CD4-positive, alpha-beta T cell treated with Interleukin-6 for 4 hours (primary cell): ENCODE measurements around the gene RAB13.
"Not testable (repeated sequence)": the region's sequence is repeated elsewhere in the genome, so short reads cannot be mapped to it uniquely, and the experiment has no call there.

Experiments
- DNase-seq: peaks from one replicate; pipeline ENCODE4 v3.0.0-alpha.2; 2020; ENCODE audit warnings: mixed read lengths

The RAB13 gene

DNA sequence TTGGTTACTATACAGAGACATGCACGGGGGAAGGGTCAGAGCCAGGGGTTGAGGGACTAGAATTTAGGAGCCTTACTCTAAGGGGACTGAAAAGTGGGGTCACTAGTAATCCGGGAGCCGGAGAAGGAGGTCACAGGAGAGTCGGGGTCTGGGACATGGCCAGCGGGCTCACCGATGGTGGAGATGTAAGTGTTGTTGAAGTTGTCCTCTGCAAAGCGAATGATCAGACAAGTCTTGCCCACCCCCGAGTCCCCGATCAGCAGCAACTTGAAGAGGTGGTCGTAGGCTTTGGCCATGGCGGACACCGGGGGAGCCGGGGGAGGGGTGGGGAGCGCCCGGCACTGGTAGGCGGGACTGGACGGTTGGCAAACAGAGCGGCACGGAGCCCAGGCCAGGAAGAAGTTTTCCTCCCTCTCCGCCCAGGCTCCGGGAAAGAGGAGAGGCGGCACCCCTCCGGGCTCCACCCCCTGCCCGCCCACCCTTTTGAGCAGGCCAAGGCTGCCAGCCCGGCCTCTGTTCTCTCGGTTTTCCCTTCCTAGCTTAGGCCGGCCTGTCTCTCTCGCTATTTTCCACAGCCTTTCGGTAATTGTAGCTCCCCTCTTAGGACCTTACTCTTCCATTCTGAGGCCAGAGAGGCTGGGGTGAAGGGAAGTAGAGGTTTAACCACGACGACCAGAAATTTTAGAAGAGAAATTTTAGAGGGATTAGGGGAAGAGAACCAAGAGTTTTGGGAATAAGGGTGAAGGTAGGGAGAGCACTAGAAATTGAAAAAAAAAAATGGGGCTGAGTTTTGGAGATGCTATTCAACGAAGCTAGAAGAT is at the start of gene RAB13:
Gene RAB13 (minus strand): TSS at position 399 of the 821 bp plus-strand sequence. CDS start 103 bp downstream, at position 296.
- DNase-seq, result no peak

DNA sequence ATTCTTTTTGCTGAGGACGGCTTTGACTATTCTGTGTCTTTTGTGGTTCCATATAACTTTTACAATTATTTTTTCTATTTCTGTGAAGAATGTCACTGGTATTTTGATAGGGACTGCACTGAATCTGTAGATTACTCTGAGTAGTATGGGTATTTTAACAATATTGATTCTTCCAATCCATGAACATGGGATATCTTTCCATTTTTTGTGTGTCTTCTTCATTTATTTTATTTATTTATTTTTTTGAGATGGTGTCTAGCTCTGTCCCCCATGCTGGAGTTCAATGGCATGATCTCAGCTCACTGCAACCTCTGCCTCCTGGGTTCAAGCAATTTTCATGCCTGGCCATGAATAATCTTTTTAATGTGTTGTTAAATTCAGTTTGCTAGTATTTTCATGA is 47.6 kb upstream of the RAB13 start:
- DNase-seq, result not testable (repeated sequence)

DNA sequence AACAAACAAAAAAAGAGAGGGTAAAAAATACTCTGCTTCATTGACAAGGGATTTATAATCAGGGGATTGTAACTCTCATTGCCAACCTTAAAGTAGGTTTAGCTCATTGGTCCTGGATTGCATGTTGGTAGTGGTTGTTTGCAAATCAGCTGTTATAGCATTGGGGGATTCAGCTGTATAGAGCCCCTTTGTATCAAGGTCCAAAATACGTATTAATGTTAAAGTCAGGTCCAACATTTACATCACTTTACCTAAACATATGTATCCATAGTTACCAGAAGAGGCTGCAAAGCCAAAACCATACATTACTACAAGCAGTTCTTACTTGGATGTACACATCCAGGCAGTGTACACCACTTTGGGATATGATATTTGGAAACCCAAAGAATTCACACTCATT is 33.8 kb upstream of the RAB13 start:
- DNase-seq, result no peak

DNA sequence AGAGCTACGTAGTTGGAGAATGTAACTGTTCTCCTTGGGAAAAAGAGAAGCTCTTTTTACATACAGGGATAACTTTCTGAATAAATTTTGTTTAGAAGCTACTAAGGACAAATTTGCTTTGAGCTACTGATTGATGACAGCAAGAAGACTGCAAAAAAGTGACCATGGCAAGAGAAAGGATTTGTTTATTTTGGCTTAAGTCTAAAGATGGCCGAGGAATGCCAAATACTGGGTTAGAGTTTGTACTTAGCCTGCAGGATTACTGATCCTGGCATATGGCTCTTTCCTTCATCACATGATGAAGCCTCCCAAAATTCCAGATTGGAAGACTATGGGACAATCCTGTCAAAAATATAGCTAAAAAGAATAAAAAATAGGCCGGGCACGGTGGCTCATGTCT is 33.1 kb upstream of the RAB13 start:
- DNase-seq, result no peak

DNA sequence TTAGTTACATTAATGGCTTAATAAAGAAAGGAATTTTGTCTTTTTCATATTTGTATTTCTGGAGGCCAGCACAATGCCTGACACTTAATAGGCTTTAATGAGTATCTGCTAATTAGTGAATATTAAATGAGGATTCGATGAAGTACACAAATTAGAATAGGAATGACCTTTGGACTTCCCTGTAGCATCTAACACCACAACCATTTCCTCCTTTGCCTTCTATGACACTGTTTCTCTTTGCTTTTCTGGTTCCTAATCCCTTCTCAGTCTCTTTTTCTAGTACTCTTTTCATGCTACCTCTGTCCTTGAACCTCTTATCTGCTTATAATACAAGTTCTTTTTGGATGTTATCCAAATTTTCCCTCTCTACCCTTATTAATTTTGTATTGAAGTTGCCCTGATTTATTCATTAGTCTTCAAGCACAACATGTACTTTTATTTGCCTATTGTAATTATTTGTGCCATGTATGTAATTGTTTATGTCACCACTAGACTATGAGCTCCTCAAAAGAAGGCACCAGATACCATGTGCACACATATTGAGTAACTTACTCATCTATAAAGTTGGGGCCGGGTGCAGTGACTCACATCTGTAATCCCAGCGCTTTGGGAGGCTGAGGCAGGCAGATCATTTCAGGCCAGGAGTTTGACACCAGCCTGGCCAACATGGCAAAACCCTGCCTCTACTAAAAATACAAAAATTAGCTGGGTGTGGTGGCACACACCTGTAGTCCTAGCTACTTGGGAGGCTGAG is 28.2 kb upstream of the RAB13 start:
- no peak for DNase-seq

DNA sequence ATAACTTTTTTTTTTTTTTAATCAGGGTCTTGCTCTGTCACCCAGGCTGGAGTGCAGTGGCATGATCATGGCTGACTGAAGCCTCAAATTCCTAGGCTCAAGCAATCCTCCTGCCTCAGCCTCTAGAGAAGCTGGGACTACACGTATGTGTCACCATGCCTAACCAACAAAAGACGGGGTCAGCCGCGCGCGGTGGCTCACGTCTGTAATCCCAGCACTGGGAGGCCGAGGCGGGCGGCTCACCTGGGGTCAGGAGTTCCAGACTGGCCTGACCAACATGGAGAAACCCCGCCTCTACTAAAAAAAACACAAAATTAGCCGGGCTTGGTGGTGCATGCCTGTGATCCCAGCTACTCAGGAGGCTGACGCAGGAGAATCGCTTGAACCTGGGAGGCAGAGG is 26.4 kb upstream of the RAB13 start:
- not testable (repeated sequence) for DNase-seq

DNA sequence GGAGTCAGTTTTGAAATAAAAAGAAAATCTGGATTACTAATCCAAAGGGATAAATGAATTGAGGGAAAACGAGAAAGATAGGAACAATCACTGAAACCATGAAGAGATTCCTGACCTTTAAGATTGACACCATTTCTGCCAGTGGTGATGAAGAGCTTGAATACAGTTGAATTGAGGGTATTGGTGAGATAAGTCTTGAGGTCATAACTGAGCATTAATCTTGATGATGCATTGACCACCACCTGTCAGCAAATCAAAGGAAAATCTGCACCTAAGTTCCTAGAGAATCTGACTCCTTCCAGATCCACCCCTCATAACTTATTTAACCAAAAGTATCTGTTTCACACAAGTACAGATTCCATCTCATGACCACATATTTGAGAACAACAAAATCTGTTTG is 26.0 kb upstream of the RAB13 start:
- no peak for DNase-seq

DNA sequence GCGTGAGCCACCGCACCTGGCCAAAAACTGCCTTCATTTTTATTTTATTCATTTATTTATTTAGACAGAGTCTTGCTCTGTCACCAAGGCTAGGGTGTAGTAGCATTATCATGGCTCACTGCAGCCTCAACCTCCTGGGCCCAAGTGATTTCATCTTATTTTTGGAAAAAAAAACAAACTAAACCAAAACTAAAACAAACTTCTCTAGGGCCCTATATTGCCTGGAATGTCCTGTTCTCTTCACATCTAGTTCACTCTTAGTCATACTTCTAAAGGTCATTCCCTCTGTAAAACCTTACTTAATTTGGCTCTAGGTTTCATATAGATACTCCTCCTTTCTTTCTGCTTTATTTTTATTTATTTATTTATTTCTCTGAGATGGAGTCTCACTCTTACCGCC is 20.0 kb upstream of the RAB13 start:
- DNase-seq, result no peak

DNA sequence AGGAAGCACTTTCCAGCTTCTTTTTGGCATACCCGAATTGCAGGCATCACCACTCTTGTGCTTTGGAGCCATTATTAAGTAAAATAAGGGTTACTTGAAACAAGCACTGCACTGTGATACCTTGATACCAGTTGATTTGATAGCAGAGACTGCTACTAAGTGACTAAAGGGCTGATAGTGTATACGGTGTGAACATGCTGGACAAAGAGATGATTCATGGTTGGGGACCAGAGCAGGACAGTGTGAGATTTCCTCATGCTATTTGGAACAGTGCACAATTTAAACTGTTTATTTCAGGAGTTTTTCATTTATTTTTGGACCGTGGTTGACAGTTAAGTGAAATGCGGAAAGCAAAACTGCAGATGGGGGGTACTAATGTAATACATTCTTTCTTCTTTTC is 14.3 kb upstream of the RAB13 start:
- no peak for DNase-seq

DNA sequence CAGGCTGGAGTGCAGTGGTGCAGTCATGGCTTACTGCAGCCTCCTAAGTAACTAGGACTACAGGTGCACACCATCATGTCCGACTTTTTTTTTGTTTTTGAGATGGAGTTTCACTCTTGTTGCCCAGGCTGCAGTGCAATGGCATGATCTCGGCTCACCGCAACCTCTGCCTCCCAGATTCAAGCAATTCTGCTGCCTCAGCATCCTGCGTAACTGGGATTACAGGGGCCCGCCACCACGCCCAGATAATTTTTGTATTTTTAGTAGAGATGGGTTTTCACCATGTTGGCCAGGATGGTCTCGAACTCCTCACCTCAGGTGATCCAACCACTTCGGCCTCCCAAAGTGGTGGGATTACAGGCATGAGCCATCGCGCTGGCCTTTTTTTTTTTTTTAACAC is 10.7 kb upstream of the RAB13 start:
- not testable (repeated sequence) for DNase-seq

DNA sequence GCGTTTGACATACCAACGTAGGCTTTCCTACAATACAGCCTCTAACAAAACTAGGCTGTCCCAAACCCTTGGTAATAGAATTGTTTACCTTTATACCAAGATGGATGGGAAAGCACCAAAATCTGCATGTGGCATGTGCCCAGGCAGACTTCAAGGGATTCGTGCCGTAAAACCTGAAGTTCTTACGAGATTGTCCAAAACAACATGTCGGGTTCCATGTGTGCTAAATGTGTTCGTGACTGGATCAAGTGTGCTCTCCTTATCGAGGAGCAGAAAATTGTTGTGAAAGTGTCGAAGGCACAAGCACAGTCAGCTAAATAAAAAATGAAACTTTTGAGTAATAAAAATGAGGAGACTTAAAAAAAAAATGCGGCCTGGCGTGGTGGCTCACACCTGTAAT is 9.5 kb upstream of the RAB13 start:
- DNase-seq, result no peak

DNA sequence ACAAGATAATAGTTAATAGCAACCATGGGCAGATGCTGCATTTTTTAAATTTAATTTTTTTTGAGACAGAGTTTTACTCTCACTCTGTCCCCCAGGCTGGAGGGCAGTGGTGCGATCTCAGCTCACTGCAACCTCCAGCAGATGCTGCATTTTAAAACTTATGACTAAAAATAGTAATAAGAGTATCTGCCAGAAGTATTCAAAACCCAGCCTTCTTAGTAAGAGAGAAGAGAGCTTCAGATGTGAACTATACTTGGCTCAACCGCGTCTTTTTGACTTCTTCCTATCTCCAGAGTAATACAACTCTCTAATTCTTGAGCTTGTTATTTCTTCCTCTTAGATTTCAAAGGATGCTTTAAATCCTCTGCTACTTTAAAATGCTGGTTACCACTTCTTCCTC is 9.1 kb upstream of the RAB13 start:
- DNase-seq, result no peak

DNA sequence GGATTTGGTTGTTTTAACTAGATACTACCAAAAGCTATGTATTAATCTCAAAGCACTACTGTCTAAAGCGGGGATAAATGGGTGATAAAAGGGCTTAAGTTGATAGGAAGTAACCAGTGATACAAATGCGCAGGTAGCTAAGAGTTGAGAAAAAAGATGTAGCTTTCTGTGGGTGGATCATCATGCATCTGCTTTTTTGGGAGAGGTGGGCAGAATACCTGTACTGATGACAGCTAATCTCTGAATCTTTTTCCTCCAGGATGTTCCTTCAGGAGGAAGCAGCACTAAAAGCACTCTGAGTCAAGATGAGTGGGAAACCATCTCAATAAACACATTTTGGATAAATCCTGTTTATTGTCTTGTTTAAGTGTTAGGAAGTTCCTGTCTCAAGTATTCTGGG is 5.7 kb upstream of the RAB13 start:
- no peak for DNase-seq

DNA sequence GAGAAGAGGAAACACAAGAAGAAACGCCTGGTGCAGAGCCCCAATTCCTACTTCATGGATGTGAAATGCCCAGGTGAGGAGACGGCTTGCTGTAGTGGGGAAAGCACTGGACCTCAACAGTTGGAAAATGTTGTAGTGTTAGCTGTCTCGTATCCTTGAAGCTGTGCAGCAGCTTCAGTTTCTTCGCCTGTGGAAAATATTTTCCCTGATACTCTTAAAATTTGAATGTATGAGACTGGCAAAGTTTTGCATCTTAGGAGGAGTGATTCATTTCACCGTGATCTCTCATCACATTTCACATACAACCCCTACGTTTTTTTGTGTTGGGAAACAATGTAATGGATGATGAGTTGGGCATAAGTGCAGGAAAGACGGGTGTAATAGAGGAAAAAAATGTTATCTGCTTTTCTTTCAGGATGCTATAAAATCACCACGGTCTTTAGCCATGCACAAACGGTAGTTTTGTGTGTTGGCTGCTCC is 5.1 kb upstream of the RAB13 start:
- no peak for DNase-seq

DNA sequence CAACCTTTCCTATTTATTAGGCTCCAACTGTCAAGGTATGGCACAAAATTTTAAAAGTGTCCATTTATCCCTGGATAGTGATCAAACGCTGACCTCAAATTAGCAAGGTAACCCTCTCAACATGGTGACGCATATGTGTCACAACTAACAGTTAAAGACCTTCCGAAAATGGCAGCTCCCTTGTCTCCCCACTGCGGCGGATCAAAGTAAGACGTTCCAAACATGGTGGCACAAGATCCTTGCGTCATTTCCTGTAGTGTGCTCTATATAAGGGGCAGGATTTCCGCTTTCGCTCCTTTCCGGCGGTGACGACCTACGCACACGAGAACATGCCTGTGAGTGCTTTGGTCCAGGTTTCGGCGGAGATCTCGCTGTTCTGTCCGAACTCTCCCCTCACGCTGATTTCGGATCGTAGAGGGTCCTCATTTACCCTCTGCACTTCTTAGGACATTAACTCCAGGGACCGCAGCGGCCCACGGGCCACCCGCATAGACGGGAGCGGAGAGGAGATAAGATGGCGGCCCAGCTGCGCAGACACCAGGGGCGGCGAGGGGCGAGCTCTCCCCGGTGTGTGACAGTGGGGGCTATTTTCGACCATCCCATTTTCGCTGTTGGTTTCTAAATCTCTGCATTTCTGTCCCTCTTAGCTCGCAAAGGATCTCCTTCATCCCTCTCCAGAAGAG is 4.5 kb upstream of the RAB13 start, which contains the start of gene RPS27:
Gene RPS27 (plus strand): TSS at position 295 of the 683 bp plus-strand sequence. CDS start 35 bp downstream, at position 330.
- DNase-seq, result peak; percentile 90

DNA sequence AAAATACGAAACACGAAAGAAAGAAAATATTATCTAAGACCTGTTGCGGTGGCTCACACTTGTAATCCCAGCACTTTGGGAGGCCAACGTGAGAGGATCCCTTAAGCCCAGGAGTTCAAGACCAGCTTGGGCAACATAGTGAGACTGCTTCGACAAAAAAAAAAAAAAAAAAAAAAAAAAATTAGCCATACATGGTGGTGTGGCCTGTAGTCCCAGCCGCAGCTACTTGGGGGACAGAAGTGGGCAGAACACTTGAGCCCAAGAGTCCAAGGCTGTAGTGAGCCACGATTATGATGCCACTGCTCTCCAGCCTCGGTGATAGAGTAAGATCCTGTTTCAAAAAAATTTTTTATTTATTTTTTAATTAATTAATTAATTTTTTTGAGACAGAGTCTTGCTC is 1.5 kb upstream of the RAB13 start:
- no peak for DNase-seq

DNA sequence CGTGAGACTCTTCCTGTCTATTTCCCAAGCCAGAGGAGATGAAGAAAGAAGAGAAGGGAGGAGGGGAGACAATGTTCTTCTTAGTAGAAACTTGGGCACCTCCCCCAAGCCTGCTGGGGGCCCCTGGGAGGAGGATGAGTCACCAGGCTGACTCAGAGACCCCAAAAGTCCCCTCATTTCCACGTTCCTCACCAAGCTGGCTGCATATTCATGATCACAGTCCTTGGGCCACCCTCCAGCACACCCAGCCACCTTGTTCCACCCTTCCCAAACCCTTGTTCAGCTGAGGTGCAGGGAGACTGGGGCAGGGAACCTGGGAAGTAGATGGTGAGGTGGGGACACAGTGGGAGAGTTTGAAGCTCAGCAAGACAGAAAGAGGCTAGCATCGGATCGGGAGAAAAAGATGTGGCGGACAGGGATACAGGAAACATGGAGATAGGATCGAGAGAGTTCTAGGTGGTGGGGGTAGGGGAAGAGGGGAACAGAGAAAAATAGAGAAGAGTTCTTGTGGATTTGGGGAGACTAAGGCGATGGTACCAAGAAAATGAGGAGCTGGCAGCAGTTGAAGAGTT is 712 bp downstream of the RAB13 start:
- peak; percentile 38 for DNase-seq

DNA sequence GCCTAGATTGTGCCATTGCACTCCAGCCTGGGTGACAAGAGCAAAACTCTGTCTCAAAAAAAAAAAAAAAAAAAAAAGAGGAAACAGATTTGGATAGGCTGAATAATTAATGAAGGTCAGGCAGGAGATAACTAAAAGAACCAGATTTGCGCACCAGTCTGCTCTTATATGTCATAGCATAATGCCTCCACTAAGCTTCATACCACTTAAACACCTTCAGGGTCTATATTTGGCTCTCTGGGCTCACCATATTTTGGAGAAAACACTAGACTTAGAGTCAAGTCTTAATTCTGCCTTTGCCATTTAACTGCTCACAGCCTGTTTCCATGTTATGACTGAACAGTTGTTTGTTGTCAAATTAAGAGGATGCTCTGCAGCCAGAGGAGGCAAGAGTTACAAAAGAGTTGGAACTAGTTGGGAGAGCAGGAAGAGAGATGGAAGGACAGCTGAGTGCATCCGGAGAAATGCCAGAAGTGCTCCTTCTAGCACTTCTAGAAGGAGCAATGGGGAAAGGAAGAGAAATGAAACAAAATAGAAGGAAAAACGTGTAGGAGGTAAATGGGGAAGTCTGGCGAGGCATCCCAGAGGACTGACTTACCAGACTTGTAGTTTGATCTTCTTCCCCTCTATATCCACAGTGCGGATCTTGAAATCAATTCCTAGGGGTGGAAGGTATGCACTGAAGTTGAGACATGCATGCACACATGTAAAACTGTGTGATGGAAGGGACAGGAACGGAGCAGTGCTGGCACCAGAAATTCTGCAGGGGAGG is 1.8 kb downstream of the RAB13 start:
- DNase-seq, result no peak

DNA sequence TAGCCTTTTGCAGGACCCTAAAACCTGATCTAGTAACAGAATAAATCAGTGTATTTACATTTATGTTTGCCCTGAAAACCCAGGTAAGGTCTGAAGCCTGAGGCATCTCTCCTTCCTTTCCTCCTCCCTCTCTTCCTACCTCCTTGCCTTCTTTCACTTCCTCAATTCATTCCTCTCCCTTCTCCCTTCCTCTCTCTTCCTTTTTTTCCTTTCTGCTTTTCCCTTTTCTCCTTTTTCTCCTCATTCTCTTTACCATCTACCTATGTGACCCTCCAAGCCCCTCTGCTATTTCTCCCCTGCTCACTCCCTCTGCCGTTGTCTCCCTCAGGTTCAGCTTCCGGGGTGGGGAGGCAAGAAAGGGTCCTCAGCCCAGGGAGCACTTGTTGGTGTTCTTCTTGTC is 4.4 kb downstream of the RAB13 start:
- DNase-seq, result not testable (repeated sequence)

DNA sequence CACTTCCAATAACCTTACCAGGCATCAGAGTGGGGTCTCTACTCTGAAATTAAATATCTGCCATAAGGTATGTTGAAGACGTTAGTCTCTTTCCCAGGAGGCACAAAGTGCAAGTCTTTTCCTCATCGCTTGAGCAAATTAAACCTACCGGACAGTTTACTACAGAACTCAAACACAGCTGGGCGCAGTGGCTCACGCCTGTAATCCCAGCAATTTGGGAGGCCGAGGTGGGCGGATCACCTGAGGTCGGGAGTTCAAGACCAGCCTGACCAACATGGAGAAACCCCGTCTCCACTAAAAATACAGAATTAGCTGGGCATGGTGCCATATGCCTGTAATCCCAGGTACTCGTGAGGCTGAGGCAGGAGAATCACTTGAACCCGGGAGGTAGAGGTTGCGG is 7.0 kb downstream of the RAB13 start:
- not testable (repeated sequence) for DNase-seq

DNA sequence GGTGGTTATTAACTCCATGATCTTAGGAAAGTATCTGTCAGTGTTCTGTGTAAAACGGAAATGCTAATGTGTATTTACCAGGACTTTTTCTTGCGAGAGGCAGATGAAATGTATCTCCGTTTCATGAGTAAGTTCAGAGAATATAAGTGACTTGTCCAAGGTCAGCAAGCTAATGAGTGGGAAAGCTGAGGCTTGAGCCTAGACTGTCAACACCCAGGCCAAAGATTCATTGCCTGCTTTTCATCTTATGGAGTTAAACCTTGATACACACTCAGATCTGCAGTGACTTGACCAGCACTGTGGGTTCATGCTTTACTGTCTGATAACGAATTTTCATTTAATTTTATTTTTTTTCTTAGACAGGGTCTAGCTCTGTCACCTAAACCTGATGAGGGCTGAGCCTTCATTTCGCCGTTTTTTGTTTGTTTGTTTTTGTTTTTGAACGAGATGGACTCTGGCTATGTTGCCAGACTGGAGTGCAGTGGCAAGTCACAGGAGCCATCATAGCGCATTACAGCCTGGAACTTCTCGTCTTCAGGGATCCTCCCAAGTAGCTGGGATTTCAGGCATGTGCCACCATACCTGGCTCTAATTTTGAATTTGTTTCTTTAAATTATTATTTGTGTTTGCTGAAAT is 7.7 kb downstream of the RAB13 start:
- no peak for DNase-seq
